Stromal cell of bone marrow (primary cell): Measurements from ENCODE around the gene PLEKHG3.

Experiments
- DNase-seq: peaks from one replicate; pipeline ENCODE4 v3.0.0-alpha.2; 2012; ENCODE audit warnings: low read depth

Gene PLEKHG3

DNA sequence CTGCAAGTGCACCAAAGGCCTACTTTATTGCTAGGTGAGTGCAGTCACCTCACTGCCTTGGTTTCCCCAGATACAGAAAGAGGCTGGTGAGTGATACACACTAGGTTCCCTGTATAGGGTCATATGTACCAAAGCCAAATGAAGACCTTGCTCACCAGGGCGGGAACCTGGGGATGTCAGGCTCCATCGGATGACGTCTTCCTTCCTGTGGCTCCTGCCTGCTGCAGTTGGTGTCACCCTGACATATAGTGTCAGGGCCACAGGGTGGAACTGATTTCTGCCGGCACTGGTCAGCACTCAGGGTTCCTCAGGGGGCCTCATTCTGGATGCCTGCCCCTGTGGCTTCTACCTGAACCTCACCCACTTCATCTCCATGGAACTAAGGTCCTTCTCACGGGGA, 43.1 kb downstream of the PLEKHG3 start:
- DNase-seq = no peak

DNA sequence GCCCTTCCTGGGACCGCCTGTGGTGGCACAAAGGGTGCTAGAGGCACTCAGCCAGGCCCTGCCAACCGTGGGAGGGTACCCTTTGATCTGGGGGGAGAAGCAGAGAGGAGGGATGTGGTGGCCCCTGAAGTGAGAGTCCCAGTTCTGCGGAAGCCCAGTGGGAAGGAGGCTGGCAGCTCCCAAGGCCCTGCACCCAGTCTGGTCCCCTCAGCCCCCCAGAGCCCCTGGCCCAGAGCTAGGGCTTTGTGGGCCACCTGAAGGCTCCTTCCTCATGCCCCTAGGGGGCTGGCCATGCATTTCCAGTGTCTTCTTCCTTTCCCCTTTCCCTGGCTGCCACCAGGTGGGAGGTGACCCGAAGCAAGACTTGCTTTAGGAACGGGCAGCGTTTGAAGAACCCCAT, 44.3 kb downstream of the PLEKHG3 start:
- no peak for DNase-seq

DNA sequence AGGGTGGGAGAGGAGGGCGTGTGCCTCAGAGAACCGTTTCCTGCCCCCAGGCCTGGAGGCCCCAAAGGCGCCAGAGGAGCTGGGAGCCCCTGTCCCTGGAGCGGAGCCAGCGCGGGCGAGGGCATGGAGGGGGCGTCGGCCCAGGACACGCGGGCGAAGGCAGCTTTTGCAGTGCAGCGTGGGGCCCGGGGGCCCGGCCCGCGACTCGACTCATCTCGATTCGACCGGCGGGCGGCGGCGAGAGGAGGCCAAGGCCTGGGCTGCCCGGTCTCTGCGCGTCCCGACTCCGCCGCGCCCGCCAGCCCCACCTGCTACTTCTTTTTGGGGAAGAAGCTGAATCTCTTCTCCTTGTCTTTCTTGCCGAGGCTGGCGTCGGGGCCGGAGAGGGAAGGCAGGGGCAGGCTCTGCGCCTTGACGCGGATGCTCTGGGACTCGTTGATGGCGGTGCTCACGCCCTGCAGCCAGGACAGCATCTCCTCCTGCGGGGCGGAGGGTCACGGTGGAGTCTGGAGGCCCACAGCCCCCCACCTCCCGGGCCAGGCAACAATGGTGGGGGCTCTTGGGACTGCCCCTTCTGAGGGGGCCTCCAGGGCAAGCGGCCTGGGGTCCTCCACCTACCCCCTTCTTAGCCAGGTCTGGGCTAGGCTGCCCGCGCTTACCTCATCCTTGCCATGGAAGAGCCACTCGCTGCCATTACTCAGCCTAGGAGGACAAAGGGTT, 44.9 kb downstream of the PLEKHG3 start:
- DNase-seq = no peak

DNA sequence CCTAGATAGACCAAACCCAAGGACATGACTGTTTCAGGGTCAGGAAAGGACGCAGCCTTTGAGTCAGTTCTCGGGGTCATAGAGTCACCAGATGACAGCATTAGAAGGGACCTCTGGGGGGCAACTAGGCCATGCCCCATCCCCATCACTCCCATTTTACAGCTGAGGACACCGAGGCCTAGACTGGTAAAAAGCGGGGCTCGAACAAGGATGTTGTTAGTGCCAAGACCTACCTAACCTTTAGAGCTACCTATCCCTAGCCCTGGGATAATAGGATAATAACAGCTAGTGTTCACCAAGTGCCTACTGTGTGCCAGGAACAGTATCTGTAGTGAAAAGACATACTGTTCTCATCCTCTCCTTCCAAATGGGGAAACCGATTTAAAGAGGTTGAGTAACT, 48.7 kb downstream of the PLEKHG3 start:
- DNase-seq = no peak

DNA sequence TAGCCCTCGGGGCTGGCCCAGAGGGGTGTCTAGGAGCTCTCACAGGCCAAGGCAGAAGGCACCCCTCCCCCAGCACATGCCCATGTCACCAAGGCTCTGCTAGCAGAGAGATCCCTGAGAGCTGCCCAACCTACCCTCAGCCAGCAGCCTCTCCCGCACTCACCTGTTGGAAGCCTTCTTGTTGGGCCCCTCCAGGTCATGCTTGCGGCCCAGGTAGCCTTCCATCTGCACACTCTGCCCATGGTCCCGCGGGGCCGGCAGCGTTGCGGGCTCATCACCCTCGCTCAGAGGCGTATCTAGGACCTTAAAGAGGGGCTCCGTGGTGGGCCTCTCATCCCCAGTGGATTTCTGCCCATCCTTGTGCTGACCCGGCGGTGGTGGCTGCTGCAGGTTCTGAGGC, 49.1 kb downstream of the PLEKHG3 start:
- DNase-seq = no peak

DNA sequence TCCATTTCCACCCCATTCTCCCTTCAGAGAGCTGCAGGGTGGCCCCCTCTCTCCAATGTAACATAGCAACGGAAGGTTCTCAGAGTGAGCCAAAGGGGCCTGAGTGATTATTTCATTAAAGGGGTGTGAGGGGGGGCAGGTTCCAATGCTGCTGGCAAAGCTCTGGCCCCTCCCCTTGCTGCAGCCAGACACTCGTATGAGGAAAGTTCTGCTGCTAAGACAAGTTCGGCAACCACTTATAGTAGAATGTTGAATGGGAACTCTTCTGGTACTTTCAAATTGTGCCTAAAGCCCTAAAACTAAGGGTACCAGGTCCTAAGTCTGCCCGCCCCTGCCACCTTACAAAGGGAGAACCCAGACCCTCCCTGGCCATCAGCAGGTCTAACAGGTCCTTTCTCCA, 49.8 kb downstream of the PLEKHG3 start:
- no peak for DNase-seq

DNA sequence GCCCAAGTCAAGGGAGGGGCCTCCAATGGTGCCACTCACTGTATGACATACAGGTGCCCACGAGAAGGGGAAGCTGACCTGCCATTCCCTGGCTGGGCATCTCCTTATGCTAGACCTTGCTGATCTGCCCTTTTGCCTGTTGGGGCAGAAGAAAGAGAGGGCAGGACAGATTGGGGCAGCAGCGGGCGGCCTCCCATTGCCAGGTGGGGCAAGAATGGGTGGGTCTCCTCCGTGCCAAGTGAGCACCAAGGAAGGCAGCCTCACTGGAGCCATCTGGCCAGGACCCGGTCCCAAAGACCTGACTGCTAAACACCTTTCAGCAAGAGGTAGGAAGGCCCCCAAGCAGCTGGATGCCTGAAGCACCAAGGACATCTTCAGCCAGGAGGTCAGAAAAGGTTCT, 50.5 kb downstream of the PLEKHG3 start:
- no peak for DNase-seq

DNA sequence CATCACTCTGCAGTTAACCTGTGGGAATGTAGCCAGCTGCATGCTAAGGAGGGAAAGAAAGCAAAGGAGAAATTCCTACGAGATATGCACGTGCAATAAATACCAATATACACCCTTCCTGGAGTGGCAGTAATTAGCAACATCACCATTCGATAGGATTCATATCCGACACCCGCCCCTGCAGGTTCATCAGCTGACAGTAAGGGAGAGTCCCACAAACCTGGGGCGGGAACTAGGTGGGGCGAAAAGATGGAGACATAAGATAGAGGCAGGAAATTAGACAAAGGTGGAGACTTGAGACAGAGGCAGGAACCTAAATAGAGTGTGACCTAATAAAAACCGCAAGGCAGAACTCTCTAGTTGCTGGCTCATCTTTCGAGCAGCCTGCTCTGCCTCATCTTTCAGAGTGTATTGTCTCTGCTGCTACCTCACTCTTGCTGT, 51.6 kb downstream of the PLEKHG3 start:
- no peak for DNase-seq

DNA sequence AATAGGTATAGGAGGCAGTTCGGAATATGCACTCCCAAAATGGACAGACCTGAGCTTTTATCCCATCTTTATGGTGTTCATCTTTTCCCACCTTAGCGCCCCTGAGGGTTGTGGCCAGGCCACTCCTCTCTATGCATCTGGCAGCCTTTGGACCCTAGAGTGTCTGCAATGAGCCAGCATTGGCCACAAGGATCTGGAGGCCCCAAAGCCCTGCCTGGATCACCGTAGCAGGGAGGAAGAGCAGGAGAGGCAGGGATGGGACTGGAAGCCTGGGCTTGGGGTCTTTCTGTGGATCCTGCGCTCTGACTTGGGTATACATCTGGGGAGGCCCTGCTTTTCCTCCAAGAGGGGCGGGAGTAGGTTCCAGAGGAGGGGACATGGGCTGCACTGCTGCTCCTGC, 52.5 kb downstream of the PLEKHG3 start:
- no peak for DNase-seq

DNA sequence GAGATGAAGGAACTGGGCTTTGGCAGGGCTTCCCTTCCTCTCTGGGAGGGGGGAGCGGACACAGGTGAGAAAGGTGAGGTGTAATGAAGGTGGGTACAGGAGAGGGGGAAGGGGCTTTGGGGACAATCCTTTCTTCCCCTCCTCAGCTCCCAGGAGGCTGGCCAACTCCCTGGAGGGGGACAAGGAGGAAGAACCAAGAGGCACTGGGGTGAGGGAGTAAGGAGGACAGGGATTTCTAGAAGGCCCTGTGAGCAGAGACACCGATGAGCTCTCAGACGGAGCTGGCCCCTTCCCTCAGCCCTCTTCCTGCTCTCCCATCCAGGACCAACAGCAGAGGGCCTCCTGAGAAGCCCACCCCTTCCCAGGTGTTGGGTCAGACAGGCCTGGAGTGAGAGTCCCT, 53.4 kb downstream of the PLEKHG3 start:
- DNase-seq = no peak

DNA sequence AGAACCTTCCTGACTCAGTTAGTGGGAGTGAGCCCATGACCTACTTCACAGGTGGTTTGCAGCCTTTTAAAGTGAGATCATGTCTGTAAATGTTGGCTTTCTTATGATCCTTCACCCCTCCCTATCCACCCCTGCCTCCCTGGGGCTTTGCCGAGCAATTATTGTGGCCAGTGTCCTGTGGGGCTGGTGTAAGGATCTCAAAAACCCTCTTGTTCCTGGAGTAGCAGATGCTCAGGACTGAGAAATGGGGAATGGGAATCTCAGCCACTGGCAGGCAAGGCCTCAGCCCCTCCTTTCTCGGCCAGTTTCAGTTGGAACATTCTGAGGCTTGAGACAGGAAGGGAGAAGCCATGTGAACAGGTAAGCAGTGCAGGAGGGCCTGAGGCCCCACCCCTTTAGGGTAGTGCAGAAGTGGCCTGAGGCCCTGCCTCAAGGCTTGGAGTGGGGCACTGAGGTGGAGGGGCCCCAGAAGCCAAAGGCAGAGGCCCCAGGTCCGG, 53.8 kb downstream of the PLEKHG3 start:
- DNase-seq = no peak

DNA sequence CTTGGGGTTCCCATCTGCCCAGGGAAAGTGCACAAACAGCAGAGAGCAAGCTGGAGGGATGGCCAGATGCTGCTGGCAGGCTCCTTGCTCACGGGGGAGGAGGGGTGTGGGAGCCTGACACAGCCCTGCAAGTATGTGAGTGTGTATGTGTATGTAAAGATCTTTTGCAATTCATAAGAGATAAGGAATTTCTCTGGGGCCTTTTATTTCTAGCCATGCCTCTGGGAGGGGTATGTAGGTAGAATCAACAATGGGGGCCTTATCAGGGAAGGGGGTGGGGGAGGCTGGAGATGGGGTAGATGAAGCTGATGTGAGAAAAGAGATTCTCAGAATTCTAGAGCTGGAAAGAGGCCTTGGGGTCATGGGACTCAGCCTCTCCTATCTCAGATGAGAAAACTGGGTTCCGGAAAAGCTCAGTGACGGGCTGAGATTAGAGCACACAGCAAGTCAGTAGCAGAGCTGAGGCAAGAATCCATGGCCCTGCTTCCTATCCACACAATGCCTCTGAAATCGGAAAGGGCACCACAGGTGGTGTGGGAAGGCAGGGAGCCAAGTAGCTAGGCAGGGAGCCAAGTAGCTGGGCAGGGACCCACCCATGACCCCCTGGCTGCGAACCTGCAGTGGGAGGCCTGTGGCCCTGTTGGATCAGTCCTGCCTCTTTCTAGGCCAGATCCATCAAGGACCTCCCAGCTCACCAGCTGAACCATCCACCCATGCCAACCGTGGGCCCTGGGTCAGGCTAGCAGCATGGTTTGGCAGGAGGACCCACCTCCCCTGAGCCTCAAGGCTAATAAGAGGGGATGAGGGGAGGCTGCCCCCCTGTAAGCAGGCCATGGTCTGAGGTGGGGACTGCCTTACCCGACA, 54.7 kb downstream of the PLEKHG3 start:
- DNase-seq = peak; percentile 54

DNA sequence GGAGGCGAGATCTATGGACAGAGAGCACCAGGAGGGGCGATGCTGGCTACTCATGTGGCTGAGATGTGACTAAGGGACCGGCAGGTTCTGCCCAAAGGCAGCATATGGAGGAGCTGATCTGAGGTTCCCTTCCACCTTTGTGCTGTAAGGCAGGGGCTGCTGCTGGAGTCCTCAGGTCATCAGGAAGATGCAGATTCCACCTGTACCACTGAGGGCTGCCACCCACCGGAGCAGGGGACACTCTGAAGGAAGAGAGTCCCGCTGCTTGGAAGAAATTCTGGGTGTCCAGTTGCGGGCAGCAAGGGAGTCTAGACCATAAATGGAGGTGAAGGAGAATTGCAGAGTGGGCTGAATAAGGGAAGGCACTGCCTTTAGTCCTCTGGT, 55.3 kb downstream of the PLEKHG3 start:
- no peak for DNase-seq

DNA sequence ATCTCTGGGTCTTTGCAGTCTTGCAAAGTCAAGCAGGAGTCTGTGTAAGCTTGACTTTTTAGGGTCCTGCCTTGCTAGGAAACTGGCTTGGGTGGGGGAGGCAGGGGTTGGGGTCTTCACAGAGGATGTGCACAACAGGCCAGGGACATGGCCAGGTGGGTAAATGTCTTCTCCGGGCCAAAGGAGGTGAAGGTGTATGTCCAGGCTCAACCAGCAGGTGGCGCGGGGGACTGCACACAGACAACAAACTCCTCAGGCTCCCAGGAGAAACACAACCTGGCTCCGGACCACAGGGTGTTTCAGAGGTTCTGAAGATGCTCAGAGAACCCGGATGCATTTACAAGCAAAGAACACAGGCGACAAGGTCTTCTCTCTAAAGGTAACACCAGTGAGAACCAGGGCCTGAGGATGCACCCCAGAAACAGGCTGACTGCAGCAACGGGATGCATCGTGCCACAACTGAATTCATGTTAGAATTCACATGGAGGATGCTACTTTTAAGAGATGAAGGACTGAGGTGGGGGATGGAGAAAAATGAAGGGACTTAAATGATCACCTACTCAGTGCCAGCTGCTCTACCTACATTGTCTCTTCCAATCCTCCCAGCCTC, 56.0 kb downstream of the PLEKHG3 start:
- no peak for DNase-seq

DNA sequence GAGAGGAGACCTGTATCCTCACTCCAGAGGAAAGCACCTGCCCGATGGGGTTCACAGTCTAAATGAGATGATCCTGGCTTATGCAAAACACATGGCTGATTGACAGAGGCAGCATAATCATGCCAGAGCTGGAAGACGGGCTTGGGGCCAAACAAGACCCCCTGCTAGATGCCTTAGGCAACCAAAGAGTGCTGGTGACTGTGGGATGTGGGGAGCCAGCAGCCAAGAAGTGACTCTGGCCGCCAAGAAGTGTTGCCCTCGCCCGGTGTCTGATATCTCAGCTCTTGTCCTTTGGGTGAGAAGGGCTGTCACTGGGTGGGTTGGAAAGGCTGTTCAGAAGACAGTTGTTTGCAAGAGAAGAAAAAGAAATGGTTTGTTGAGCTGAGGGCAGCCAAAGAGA, 56.7 kb downstream of the PLEKHG3 start:
- DNase-seq = no peak

DNA sequence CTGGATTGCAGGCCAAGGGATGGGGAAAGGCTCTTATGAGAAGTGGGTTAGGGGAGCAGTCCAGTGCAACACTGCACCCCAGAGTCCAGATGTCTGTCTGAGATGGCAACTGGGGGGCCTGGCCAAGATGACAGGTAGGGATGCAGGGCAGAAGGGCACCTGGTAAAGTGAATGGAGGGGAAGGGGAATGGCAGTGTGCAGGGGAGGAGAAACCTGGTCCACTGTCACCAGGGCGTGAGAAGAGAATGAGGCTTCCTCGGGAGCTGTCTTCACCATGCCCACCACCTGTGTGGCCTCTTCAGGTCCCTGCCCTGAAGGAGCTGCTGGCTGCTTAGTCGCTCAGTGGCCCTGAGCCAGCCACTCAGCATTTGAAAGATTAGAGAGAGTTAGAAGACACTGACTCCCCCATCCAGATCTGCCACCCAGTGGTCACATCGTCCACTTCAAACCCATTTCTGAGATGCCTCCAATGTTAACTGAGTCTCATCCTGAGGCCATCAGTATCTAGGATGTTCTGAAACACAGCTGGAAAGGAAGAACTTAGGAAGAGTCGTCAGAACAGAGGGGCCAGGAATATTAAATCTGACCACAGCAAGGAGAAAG, 57.3 kb downstream of the PLEKHG3 start:
- no peak for DNase-seq

DNA sequence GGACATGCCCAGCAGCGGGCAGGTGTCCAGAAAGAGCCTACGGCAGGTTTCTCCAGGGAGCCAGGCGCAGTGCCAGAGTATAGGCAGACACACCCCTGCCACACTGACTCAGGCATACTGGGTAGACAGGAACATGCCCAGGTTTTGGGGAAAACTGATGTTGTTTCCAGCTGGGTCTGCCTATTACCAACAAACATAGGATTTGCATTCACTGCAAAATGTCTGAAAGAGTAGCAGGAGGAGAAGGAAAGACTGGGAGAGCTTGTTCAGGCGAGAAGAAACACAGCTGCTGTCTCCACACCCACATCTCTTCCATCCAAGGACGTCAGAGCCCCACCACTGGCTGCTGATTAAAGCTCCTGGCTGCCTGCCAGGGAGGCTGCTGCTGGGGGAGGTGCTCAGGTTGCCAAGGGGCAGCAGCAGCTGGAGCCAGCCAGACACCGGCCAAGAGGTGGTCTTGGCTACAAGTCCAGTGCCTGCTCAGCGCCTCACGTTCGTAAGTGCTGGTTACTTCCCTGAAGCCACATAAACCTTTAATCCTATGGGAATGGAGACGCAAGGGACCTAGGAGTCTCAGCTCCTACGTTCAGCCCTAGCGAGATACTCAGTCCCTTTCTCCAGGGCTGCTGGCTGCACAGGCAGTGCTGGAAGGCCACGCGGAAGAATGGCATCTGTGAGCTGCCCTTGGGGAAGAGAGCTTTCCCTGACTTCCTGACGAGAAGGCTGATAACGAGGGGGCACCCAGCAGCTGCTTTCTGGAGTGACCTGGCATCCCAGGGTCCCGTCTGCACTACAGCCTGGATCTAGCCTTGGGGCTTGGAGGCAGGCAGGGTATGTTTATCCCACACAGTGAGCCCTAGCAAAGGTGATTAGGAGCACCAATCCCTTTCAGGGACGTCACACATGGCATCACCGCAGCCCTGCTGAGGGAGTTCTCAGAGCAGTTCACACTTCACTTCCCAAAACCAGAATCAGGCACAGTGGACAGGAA, 58.1 kb downstream of the PLEKHG3 start:
- DNase-seq = peak; percentile 37

DNA sequence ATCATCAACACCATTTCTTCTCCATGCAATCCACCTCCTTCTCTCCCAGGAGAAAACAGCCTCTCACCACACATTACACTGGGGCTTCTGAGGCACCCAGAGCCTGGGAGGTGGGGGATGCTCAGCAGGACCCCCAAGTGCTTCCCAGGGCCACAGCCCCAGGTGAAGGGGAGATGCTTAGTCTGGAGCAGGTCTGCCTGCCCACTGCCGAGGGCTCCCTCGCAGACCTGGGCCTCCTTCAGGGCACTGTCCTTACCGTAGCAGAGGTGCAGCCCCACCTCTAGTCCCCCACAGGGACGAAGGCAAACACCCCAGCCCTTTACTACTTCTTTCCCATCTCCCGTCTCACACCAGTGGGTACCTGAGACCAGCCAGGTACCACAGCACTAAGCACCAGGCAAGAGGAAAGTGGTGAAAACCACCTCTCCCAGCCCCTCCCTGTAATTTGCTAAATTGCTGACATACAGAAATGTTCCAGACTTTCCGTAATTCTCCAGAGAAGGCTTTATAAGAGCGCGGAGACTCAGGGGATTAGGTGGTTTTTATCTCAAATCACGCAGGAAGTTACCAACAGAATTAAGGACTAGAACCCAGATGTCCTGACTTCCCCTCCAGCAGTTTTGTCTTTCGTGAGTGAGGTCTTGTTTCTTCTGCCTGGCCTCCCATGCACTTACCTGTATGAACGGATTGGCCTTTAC, 59.0 kb downstream of the PLEKHG3 start:
- no peak for DNase-seq

DNA sequence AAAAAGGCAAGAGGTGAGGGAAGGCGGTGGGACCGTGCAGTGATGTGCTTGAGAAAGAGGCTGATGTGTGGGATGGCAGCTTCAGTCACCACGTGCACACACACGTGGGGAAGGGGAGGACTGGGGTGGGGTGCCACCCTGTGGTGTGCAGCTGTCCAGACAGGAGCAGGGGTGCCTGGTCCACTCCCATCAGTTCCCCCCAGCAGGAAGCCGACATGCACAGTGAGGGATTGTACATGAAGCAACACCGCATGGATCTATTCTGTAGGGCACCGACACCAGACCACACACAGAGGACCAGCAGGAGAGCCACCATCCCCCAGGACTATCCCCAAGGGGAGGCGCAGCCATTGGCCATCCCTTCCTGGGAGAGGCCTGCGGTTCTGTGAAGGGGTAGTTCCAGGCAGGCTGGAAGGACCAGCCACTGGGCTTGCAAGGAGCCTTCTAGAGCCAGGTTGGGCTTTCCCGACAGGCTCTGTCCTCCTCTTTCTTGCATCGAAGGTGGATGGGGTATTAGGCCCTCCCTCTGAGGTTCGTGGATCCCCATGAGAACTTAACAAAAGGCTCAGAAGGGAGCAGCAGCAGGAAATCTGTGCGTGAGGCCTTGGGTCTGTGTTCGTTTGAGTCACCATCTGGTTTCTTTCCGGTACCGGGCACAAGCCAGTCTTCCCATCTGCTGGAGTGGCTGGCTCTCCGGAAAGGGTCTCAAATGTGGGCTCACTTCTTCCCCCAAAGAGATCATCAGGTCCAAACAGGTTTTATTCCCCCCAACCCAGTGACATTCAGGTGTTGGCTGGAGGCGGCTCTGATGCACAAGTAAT, 59.8 kb downstream of the PLEKHG3 start:
- DNase-seq = no peak
